ENCODE measurements around the gene CALHM3.
"Not testable (repeated sequence)": the region's sequence is repeated elsewhere in the genome, so short reads cannot be mapped to it uniquely, and the experiment has no call there.

CALHM3 gene

DNA sequence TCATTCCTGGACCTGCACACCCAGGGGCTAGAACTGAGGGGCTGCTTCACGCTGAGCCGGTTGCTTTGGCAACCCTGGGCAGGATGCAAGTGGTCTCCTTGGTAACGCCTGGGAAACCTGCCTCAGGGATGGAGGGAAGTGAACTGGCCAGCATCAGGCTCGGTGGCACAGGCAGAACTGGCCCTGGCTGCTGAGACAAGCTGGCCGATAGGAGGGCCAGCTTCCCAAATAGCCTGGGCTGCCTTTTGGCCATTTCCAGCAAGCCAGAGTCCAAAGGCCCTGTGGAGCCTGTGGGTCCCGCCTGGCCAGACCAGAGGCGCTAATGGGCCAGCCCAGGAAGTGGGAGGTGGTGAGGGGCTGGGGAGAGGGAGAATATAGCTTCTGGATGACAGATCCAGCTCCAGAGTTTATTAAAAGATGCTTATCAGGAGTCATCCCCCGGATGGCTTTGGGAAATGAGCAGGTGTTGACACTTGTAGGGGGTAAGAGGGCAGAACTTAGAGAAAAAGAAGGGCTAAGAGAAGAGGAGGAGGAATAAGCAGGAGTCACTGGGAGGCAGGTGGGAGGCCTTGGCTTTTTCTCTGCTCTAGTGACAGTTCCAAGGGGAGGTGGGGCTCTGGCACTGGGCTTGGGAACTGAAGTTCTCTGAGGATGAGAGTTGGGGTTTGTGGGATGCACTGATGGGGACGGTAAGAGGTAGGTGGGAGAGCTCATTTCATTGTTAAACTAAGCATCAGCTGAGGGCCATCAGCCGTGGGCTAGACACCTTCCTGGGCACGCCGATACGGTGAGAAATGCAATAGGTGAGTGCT lies 24.0 kb upstream of the CALHM3 start:
- no peak for DNase-seq

DNA sequence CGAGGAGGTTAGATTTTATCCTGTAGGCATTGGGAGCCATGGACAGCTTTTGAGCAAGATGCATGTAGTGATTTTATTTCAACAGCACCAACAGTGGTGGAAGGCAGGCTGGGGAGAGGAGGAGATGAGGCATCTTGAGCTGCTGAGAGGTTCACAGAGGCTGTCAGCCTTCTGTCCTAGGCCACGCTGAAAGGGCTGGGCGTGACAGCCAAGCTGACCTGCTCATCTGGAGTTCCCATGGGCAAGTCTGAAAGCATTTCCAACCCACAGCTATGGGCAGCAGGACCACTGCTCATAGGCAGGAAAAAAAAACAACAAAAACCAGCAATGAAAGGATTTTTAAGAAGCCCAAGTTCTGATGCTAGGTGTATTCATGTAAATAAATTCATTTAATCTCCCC lies 22.1 kb upstream of the CALHM3 start:
- no peak for DNase-seq

GRCh38 chr10:103500481-103500880 lies 21.4 kb upstream of the CALHM3 start:
- no peak for DNase-seq

GRCh38 chr10:103499881-103500280 lies 20.8 kb upstream of the CALHM3 start:
- DNase-seq: no peak

GRCh38 chr10:103498936-103499638 lies 20.0 kb upstream of the CALHM3 start:
- no peak for DNase-seq

- no peak for DNase-seq
Measured at GRCh38 chr10:103497161-103497915, 18.3 kb upstream of the CALHM3 start.

DNA sequence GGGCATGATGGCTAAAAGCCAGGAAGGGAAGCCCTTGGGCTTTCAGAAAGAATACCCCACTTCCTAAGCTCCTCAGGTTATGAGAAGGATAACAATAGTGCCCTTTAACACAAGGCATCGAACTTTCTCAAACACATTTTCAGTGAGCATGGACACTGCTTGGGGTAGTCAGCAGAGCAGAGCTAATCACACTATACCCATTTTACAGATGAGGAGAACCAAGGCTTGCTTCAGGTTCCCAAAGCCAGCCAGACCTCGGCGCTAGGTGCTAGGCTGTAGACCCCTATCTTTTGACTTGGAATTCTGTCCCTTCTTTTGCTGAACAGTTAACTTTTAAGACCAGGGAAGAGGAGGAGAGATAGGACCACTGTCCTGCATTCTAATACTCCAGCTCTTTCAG lies 16.3 kb upstream of the CALHM3 start:
- no peak for DNase-seq

GRCh38 chr10:103493916-103494877 lies 15.2 kb upstream of the CALHM3 start:
- DNase-seq: no peak

- no peak for DNase-seq
Measured at GRCh38 chr10:103493362-103493915, 14.4 kb upstream of the CALHM3 start, which contains the start of gene NEURL1. Gene NEURL1, plus strand, starts transcription at chr10:103493705. Its CDS starts 683 bp downstream, at chr10:103494388.

GRCh38 chr10:103492655-103493261 lies 13.7 kb upstream of the CALHM3 start:
- no peak for DNase-seq

DNA sequence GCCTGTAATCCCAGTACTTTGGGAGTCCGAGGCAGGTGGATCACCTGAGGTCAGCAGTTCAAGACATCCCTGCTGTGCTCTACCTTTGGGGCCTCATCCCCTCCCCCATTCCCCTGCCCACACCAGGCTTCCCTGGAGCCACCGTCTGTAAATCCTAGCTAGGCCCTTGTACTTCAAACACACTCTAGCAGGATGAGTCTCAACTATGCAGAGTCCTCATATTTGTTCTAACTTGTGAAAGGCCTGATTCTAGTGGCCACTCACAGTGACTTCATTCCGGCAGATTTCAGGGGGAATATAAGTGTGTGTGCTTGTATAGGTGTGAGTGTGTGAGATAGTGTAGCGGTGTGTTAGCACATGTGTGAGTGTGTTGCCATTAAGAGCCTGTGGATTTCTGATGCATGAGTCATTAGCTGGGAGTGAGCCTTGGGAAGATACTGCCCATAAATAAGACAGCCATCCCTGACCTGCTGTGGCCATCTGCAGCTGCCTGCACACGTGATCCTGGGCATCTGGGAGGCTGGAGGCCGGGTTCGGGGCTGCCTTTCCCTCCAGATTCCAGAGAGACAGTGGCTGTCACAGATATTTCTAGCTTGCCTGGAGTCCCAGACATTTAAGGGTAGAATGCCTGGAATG lies 12.8 kb upstream of the CALHM3 start:
- no peak for DNase-seq

DNA sequence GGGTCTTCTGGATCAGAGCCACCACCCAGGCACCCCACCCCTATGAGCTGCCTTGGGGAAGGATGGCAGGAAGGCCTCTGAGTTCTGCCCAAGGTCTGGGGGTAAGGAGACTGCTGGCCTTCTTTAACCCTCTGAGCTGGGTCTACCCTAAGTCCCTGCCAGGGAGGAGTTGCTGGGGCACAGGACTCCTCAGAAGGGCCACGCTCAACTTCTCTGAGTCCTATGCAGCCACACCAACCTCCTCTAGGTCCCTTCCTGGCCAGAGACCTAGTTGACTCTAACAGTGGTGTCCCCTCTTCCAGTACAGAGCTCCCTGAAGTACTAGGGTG lies 11.9 kb upstream of the CALHM3 start:
- no peak for DNase-seq

- DNase-seq: no peak
Measured at GRCh38 chr10:103487410-103487708, 8.3 kb upstream of the CALHM3 start.

- DNase-seq: not testable (repeated sequence)
Measured at GRCh38 chr10:103486635-103487409, 7.8 kb upstream of the CALHM3 start.

DNA sequence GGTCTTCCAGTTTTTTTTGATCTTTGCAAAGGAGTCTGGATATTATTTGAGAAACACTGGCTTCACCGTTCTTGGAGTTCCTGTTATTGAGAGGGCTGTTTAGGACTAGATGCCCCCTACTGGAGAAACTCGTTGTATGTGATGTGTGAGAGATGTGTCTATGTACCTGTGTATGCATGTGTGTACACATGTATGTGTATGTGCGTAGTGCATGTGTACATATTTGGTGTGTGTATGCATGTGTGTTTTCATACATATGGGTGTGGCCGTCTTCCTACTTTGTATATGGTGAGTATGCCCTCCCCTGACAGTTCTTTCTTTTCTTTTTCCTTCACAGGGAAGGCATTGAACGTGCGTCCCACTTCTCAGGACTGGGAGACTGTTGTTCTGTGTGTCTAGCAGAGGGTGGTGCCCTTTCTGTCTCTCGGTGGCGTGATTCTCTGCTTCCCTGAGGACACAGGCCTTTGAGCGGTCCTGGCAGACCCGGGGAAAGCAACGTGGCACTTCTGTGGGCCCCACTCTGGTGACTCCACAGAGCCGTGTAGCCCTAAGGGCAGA lies 3.0 kb upstream of the CALHM3 start:
- DNase-seq: no peak

DNA sequence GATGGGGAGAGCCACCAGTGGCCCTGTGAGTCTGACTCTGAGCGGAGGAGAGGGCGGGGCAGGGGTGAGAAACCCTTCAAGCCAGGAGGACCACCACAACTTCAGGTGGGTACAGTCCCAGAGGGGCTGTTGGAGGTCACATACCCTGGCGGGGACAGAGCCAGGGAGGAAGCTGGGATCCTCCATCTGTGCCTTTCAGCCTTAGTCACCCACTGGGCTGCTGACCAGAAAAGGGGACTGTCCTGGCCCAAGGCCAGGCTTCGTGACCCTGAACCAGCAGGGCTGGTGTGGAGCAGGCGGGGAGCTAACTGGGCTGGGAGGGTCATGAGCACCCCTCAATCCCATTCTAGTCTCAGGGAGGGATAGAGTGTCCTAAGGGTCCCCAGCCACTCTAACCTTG lies 1.5 kb upstream of the CALHM3 start:
- no peak for DNase-seq

GRCh38 chr10:103478671-103479070 lies 369 bp downstream of the CALHM3 start:
- no peak for DNase-seq

DNA sequence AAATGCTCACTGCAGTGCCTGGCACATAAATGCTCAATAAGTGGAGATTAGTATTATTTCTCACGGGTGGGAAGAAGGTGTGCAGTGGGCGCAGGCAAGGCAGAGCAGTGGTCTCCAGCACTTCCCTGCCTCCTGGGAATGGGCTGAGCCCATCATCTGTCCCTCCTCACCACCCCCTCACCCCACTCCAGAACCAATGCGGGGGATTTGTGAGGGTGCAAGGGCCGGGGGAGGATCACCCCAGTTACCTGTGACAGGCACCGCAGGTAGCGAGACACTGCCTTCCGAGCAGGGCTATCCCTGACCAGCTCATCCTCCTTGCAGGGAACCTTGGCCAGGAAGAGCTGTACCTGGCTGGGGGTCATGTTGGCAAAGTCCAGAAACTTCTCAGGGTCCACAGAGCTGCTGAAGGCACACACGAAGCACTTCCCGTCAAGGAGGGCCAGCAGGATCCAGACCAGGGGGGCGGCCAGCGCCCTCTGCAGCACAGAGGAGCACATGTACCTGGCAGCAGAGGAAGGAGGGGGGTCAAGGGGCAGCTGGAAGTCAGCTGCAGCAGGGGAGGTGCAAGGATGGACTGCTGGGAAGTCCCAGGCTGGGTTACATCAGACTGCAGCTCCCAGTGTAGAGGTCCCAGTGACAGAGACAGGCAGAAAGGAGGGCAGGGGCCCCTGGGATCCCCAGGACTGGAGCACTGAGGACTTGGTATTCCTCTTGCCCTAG lies 2.8 kb downstream of the CALHM3 start:
- no peak for DNase-seq

GRCh38 chr10:103475437-103475836 lies 3.6 kb downstream of the CALHM3 start:
- no peak for DNase-seq

DNA sequence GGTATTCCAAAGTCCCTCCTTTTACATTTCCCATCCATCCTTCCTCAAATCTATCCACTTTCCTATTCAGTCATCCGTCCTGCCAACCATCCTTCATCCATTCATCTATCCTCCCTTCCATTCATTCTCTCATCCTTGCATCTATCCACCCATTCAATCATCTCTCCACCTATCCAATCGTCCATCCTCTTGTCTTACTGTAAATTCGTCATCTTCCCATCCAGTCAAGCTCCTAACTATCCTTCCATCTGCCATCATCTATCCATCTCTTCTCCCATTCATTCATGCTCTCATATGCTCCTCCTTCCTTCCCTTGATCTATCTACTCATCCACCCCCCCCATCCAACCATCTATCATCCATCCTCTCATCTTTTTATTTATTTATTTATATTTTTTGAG lies 5.0 kb downstream of the CALHM3 start:
- DNase-seq: no peak
